GM21786 (cell line): ENCODE results near the gene EPHB1.
"Not testable (repeated sequence)": the region's sequence is repeated elsewhere in the genome, so short reads cannot be mapped to it uniquely, and the experiment has no call there.

ENCODE experiments used
- ATAC-seq: cut with Tn5 transposase; IDR thresholded peaks from one replicate; pipeline ENCODE4 v1.9.1; 2021; ENCODE audit not compliant: unreplicated experiment

The EPHB1 gene

DNA sequence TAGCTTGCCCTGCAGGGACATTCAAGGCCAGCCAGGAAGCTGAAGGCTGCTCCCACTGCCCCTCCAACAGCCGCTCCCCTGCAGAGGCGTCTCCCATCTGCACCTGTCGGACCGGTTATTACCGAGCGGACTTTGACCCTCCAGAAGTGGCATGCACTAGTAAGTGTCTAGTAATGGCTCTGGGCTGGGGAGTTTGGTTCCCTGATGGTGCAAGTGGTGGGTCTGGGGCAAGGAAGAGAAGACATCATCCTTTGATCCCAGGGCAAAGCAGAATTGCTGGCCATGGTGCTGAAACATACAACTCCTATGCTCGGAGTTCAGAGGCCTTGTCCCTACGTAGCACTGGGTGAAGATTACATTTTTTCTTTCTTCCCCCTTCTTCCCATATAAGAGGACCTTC is 311.4 kb downstream of the EPHB1 start:
- ATAC-seq: no peak

DNA sequence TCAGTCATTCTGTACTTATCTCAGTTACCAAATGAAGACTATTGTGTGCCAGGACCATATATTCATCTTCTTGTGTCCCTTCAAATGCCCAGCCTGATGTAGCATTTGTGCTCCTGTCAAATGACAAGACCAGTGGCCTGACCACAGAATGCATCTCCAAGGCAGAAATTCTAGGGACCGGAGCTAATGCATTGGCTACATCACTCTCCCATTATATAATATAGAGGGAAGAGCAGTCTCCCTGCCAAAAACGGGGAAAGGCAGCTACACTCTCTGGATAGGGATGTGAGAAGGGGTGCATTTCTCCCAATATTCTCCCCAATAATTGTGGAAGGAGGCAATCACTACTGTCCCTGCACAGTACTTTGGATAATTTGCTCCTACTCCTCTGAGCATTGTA is 312.0 kb downstream of the EPHB1 start:
- ATAC-seq: no peak

DNA sequence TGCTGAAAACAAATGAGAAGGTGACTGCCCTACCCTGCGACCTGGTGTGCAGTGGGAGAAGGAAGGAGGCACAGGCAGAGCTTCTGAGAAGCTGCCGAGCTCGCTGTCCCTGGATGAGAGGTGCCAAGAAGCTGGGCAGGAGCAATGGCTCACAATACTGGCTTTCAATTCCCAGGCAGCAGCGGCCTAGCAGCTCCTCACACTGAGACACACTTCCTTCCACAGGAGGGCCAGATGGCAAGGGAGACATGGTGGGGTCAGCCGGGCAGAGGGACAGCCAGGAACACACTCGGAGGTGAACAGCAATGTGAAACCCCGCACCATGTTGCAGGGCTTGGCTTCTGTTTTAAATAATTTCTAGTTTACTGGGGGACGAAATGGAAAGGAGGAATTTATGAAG is 314.6 kb downstream of the EPHB1 start:
- ATAC-seq: no peak

DNA sequence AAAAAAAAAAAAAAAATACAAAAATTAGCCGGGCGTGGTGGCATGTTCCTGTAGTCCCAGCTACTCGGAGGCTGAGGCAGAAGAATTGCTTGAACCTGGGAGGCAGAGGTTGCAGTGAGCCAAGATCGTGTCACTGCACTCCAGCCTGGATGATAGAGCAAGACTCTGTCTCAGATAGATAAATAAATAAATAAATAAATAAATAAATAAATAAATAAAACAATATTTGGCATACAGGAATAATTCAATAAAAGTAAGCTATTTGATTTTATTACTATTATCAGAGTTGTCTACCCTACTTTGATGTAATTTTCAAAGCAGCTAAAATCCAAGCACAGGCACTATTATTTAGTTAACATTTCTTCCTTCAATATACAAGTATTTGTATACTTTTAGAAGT is 319.5 kb downstream of the EPHB1 start:
- not testable (repeated sequence) for ATAC-seq

DNA sequence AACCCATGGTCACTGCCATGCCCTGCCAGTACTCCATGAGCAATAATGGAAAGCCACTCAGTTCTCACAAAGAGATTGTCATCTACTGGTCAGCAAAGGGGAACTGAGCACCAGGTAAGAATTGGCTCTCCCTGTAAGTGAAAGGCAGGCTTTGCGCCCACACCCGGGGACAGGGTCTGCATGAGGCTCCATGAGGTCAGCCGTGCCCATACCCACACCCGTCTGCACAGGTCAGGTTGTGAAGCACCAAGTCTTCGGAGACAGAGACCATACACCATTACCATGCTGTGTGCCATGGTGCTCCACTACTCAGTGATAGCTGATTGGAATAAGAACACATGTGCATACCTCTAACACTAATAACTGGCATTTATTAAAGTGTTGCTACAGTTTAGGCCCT is 322.9 kb downstream of the EPHB1 start:
- no peak for ATAC-seq

DNA sequence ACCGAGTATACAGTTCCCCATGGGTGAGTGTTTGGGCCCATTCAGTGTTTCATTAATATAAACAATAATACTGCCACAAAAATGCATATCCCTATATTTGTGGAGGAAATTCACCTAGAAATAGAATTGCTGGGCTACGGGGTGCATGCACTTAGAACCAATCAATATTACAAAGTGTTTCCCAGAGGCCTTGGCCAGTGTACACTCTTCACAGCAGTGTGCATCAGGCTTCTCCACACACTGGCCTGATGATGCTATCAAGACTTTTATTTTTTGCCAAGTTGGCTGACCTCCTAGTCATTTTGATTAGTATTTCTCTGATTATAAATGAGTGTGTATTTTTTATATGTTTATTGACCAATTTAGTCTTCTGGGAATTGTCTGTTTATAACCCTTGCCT is 323.7 kb downstream of the EPHB1 start:
- no peak for ATAC-seq

DNA sequence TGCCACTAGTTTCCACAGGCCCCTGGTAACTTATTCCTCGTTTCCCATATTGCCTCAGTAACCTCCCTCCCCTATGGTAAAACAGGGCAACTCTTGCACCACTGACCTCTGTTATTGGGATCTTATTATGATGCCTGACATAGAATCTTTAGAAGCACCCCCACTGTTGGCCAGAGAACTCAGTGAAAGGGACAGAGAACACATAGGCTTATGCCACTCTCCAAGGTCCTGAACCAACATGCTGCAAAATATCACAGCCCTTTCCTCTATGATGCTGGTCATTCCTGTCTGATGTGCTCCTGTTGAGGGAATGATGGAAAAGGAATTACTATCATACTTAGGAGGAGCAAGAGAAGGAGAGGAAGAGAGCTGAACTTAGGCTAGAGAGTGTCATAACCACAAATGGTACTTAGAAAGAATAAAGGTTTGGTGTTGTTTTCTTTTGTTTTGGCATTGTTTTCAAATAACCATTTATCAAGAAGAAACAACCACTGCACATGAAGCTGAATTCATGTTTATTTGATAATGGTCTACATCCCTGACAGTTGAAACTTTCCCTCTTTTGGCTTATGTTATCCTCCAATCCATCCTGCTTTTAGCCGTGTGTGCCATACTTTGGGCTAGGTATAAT is 330.2 kb downstream of the EPHB1 start:
- no peak for ATAC-seq

DNA sequence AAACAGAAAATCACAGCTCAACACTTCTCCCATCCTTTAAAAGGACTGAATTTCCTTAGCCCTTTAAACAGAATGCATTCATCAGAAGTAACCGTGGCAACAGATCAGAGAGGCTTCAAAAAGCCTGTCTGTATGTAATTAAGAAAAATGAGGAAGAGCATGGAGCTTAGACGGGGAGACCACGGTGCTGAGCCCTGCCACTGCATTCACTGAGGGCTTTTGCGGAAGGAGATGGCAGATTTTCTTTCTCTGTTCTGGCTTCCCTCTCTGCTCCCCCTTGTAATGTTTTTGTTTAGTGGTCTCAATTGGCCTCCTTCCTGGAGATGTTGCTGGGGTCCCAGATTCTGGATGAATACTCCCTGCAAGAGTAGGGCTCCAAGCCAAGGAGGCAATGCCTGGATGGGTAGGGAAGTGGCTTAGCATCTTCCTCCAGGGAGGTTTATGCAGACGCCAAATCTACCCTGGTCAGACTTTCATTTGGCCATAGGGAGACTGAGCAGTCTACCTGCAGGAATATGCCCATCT is 332.9 kb downstream of the EPHB1 start:
- ATAC-seq: no peak

DNA sequence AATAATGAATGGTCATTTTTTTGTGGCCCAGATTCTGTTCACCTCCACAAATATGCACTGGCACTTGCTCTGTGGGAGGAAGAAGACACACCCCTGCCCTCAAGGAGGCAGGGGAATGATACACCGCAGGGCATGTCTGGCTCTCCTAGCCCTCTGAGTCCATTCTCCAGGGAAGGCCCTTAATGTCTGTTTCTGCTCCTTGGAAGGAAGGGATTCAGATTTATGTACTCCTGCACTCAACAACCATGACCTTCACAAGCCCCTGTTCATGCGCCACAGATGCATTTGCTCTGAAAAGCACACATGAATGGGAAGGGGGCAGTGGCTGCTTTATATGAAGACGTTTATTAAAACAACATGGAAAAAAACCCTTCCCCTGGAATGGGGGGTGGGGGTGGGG is 333.8 kb downstream of the EPHB1 start:
- no peak for ATAC-seq

DNA sequence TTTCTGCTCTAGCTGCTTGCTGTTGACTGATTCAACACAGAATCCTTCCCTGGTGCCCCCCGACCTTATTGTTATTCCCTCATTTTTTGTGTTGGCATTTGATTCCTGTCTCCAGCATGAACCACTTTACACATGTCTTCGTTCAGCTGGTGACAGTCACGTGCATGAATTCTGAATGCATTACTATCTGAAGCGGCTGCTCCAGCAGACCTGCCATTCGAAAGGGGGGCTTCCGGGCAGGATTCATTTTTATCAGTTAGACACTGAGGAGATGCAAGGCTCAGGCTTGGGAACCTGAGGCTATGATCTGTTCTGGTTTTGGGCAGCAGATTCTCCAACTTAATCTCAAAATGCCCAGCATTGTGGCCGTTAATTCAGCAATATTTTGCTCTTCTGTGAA is 336.2 kb downstream of the EPHB1 start:
- ATAC-seq: no peak

DNA sequence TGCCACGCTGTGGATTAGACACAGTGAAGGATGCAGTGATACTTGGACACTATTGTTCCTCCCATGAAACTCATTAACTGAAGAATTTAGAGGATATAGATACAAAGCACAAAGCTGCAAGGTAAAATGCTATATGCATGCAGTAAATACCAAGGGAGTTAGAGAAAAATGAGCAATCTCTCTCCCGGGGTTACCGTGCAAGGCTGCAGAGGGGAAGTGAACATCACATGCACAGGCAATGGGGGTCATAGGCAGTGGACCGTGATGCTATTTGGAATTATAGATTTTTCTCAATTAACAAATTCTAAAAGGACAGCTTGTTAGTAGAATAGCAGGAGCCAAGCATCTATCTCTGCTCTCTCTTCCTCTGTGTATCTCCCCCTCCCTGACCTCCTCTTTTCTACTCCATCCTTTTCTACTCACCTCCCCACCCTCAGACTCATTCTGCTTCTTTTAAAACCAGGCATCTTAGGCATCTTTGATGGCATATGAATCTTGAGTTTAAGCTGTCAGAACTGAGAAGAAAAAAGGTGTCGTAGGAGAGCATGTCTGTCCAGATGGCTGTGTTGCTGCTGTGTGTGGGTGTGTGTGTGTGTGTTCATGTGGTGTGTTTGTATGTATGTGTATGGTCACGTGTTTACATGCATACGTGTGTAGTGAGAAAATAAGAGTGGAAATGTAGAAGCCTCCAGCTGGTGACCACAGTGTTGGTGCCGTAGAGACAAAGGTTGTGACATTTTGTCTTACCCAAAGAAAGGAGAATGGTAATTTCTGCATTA is 339.0 kb downstream of the EPHB1 start:
- ATAC-seq: no peak

DNA sequence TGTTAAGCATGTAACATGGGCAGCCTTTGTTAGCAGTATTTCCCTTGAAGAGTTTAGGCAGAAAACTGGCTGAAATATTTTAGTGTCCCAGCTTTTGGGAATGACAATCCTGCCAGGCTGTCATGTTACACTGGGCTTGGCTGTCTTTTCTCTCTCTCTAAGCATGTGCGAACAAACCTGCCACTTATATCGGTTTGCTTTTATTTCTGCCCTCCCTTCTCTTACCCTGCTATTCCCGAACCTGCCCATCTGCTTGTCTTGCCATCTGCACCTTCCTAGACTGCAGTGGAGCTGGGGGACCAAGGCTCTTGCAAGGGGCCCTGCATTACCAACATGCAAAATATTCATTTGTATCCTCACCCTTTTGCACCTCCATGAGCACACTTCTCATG is 339.6 kb downstream of the EPHB1 start:
- ATAC-seq: no peak

DNA sequence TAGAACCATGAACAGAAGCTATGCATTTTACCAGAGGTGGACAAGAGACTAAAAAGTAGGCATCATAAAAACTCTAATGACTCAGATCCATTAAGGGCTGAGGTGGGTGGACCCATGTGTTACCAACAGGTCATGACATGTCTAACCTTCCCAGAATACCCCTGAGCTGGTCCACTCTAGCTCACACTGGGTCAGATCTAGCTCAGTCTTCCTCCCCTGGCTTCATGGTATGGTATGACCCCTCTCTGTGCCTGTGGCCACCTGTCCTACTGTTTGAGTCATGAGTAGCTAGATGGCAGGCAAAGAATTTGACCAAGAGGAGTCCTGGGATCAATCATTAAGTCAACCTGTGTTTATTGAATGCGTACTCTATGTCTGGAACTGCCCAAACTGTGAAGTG is 340.4 kb downstream of the EPHB1 start:
- ATAC-seq: no peak

DNA sequence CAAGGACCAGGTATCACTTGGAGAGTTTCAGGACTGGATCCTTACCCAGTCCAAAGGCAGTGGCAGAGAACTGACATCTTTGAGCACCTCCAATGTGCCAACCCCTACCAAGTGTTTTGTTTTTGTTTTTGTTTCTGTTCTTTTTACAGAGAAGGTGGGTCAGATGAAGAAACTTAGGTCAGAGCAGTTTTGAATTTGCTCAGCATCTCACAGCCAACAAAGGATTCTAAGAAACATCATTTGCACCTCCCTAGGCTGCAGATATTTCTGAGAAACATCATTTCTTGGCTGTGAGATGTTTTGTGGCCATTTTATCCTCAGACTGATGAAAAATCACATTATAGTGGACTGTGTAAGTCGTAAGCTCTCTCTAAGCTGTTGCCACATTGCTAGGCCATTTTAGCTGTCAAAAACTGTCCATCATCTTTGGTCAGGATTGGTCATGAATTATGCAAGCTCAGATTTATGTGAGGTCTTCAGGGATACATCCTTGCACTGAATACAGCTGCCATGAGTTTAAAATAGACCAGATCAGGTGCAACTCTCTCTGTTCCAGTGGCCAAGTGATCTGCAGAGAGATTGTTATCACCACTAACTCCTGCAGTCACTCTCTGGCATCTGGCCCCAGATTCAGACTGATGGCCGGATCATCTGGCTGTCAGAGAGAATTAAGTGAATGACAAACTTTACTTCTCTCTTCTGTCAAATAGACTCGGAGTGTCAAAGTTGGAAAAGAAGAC is 341.5 kb downstream of the EPHB1 start:
- no peak for ATAC-seq

DNA sequence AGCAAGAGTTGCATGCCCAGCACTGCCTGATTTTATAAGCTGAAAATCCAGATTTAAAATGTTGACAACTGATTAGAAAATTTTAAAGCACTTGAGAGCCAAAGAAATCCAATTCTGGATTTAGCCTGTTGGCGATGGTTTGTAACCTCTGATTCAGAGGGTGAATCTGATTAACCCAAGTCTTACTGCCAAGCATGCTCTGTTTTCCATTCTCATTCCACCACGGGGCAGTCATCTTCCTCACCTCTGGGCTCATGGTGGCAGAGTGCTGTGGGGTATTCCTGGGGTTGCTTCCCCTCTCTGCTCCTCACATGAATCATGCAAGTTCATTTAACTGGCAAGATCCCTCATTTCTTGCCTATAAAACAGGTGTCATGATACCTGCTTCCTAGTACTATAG is 342.2 kb downstream of the EPHB1 start:
- ATAC-seq: no peak

DNA sequence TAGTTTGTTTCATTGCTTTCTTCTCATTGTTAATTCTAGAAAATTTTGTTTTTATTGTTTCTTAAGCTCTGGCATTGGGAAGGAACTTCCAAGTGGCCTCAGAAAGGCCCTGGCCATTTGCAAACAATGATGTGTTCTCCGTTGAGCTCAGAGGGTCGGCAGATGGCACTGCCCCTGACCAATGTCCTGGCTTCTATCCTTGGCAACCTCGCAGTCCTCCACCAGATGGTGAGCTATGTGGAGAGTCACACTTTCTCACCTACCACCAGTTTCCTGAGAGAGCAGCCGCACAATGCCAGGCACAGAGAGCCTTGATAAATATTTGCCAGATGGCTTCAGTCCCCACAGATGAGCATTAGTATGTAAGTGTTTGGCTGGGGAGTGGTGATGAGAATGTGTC is 343.7 kb downstream of the EPHB1 start:
- ATAC-seq: no peak

DNA sequence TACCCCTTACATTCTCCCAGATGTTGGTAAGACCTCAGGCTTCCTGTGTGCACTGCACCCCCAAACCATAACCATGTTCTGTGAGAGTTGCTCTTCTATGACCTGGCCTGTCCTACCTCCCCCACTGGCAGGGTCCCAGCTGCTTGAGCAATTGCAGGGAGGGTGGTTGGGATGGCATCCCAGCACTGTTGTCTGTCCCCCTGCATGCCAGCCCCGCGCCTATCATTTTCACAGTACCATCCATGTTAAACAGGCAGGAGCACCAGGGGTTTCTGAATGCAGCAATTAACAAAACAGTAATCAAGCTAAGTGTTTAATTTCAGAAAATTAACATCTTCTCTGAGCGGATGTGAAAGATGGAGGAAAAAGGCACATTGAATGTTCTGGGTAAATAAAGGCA is 345.5 kb downstream of the EPHB1 start:
- ATAC-seq: no peak

DNA sequence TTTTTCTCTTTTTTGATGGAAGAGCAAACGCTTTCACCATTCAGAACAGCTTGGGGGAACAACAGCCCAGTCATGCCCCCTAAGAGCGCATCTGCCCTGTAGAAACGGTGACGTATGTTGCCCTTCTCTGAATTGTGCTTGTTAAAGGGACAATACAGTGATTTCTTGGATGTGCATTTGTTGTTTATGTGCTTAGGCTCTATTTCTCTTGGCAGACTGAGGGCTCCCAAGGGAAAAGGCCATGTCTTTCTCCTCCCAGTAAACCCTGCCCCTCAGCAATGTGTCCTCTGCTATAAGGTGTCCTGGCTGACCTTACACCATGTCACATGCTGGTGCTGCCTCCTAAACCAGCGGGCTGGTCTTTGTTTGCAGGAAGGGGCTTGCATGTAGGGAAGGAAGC is 346.1 kb downstream of the EPHB1 start:
- ATAC-seq: no peak

DNA sequence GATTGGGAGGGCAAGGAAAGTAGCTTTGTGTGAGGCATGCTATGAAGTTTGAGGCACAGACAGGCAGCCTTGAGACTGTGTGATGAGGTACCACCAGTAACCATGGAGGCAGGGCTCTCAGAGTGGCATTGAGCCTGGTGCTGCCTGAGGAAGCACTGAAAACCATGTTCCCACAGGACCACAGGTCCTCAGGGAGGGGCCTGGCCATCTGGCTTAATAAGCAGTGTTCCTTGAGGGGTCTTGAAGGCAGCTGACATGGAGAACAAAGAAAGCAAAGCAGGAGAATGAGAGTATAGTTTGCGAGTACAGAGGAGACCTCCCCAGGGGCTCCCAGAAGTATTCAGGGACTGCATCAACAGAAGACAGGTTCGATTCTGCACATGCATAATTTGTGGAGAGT is 346.6 kb downstream of the EPHB1 start:
- no peak for ATAC-seq

DNA sequence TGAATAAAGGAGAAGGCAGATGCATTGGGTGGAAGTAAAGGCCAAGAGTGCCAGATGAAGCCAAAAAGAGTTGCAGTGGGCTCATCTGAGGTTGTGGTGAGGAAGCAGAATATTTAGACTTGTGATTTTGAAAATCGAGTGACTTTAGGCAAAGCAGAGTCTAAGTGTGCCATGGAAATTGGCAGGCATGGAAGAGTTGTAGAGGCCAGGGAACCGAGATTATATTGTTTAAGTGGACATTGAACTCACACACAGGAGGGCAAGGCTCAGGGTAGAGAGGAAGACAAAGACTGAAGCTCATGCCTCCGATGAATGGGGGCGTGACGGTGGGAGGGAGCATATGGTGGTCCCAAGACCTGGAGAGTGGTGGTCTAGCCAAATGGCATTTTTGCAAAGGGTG is 347.5 kb downstream of the EPHB1 start:
- ATAC-seq: no peak

DNA sequence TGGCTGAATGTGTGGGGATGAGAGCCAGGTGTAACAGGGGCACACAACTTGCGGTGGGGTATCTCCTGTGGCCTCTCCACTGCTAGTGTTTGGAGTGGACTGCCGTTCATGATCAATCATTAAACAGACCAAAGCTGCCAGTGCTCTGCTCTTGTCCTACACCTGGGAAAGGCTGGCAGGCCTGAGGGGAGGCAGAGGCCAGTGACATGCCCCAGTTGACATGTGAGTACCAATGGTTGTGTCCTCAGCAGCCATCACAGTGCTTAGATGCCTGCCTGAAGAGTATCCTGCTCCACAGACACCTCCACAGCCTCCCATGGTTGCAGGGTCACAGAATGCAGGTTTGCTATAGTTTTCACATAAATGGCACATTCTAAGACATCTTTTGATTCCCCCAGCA is 348.4 kb downstream of the EPHB1 start:
- ATAC-seq: no peak

DNA sequence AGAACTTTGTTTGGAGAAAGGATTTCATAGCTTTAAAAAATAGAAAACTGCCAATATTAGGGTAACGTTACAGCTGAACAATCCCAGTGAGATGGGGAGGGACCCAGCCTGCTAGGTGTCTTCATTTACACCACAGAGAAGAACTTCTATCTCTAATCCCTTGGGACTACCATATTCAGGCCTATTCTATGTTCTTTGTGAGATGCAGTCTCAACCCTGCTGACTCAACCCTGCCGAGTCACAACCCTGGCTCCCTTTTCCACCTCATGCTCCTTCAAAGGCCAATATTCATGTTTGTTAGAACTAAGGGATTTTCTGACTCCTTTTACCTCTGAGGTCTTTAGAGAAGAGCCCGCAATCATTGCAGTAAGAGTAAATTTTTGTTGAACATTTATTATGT is 350.5 kb downstream of the EPHB1 start:
- ATAC-seq: no peak
